Nephron (organoid): ENCODE results near the gene EOGT.

ENCODE experiments used
- H3K27ac Mint-ChIP-seq, 3 experiments: 2 replicates each; pipeline ENCODE4 v1.8.0; 2020; ENCODE audit warnings: mixed read lengths in 3 of 3, mild to moderate bottlenecking in 2 of 3, moderate library complexity in 1 of 3
- H3K27me3 Mint-ChIP-seq: 2 replicates; pipeline ENCODE4 v1.8.0; 2021; ENCODE audit warnings: low read depth, mild to moderate bottlenecking, moderate library complexity, mixed read lengths
- H3K36me3 Mint-ChIP-seq: 2 replicates; pipeline ENCODE4 v1.8.0; 2020; ENCODE audit warnings: low read depth, mixed read lengths
- H3K4me1 Mint-ChIP-seq: 2 replicates; pipeline ENCODE4 v1.8.0; 2020; ENCODE audit warnings: mixed read lengths
- H3K4me3 Mint-ChIP-seq, 3 experiments: 2 replicates each; pipeline ENCODE4 v1.8.0; 2020; ENCODE audit warnings: mild to moderate bottlenecking in 3 of 3, mixed read lengths in 3 of 3, moderate library complexity in 2 of 3
- H3K9me3 Mint-ChIP-seq: 2 replicates; pipeline ENCODE4 v1.8.0; 2020; ENCODE audit warnings: mixed read lengths
- CTCF ChIP-seq, 3 experiments: fragments of 200-600 bp; sonication (generic); IDR thresholded peaks; one replicate each; pipeline ENCODE4 v1.5.0; 2021; ENCODE audit warnings: antibody characterized with exemption in 3 of 3; ENCODE audit not compliant: unreplicated experiment in 3 of 3

The EOGT gene

GRCh38 chr3:69051756-69052471, 38.4 kb upstream of the EOGT start, which contains the start of gene TMF1:
TMF1 (minus strand) TSS chr3:69052333; CDS start chr3:69052086, 247 bp downstream.
- H3K4me1 Mint-ChIP-seq: peaks cover 32% of the 10 kb centered on the region
- H3K36me3 Mint-ChIP-seq: peaks cover 34% of the 10 kb centered on the region
- TF ChIP-seq CTCF (IDR thresholded peaks at IDR 0.05; ENCODE audit: unreplicated experiment in 3 of 3): no peak
- H3K9me3 Mint-ChIP-seq: no peaks in the 10 kb centered on the region
- no peaks in the 10 kb centered on the region for H3K27me3 Mint-ChIP-seq
- H3K27ac Mint-ChIP-seq: peak within 1 kb of the TSS; percentile 90 to 95 (median 93)
- H3K4me3 Mint-ChIP-seq: peak within 1 kb of the TSS; percentile 95 to 98 (median 97)

DNA sequence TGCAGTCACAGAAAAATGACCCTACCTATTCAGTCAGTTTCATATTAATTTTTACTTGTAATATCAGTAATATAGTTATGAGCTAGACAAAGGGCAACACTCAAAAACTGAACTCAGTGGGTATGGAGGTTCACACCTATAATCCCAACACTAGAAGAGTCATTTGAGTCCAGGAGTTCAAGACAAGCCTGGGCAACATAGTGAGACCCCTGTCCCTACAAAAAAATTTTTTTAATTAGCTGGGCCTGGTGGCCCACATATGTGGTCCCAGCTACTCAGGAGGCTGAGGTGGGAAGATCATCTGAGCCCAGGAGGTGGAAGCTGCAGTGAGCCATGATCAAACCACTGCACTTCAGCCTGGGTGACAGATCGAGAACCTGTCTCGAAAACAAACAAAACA, 35.5 kb upstream of the EOGT start:
- Mint-ChIP-seq H3K36me3 (peaks cover 30% of the 10 kb centered on the region), H3K27me3 (no peaks in the 10 kb centered on the region), H3K4me1 (peaks cover 43% of the 10 kb centered on the region), H3K9me3 (no peaks in the 10 kb centered on the region), H3K4me3 (peak overlapping the region in 2 of 3 experiments; percentile 43 to 97), H3K27ac (no peak overlapping the region)
- no peak for TF ChIP-seq CTCF (IDR thresholded peaks at IDR 0.05; ENCODE audit: unreplicated experiment in 3 of 3)

DNA sequence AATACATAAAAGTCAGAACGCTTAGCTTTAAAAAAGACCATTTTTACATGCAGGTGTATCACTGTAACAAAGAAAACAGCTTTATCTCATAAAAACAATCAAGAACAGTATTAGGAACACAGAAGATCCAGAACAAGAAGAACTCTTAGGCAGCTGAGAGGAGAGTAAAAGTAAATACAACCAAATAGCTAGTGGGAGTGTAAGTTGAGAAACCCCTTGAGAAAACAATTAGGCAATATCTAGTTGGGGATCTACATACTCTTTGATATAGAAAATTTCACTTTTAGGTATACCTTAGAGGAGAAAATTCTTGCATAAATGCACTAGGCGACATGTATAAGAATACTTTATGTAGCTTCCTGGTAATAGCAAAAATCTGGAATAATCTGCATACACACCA, 31.1 kb upstream of the EOGT start:
- Mint-ChIP-seq H3K36me3 (peaks cover 58% of the 10 kb centered on the region), H3K4me3 (no peak overlapping the region), H3K4me1 (peaks cover 28% of the 10 kb centered on the region), H3K27ac (no peak overlapping the region), H3K27me3 (no peaks in the 10 kb centered on the region), H3K9me3 (no peaks in the 10 kb centered on the region)
- TF ChIP-seq CTCF (IDR thresholded peaks at IDR 0.05; ENCODE audit: unreplicated experiment in 3 of 3): no peak

DNA sequence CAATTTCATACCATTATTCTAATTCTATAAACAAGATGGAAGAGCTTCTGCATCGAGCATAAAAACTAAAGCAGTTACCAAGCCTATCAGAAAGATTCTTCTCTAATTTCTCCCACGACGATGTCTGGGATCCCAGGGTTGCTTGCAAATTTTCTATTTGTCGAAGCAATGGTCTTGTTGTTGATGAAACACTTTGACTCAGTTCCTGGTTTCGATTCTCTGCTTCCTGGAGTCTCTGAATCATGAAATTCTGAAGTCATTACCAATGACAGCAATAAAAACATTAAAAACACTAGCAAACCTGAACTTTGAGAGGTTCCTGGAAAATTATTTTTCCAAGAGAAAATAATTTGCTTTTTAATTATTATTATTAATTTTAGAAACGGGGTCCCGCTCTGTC, 20.0 kb upstream of the EOGT start:
- H3K27ac Mint-ChIP-seq: no peak overlapping the region
- no peak for TF ChIP-seq CTCF (IDR thresholded peaks at IDR 0.05; ENCODE audit: unreplicated experiment in 3 of 3)
- H3K9me3 Mint-ChIP-seq: no peaks in the 10 kb centered on the region
- H3K27me3 Mint-ChIP-seq: no peaks in the 10 kb centered on the region
- H3K4me3 Mint-ChIP-seq: no peak overlapping the region
- H3K4me1 Mint-ChIP-seq: no peaks in the 10 kb centered on the region
- peaks cover 65% of the 10 kb centered on the region for H3K36me3 Mint-ChIP-seq

GRCh38 chr3:69032737-69033136, 19.3 kb upstream of the EOGT start:
- H3K4me1 Mint-ChIP-seq: no peaks in the 10 kb centered on the region
- peaks cover 64% of the 10 kb centered on the region for H3K36me3 Mint-ChIP-seq
- no peak for TF ChIP-seq CTCF (IDR thresholded peaks at IDR 0.05; ENCODE audit: unreplicated experiment in 3 of 3)
- H3K4me3 Mint-ChIP-seq: no peak overlapping the region
- H3K27me3 Mint-ChIP-seq: no peaks in the 10 kb centered on the region
- no peaks in the 10 kb centered on the region for H3K9me3 Mint-ChIP-seq
- no peak overlapping the region for H3K27ac Mint-ChIP-seq

GRCh38 chr3:69032142-69032541, 18.7 kb upstream of the EOGT start:
- Mint-ChIP-seq H3K4me3 (no peak overlapping the region), H3K4me1 (no peaks in the 10 kb centered on the region), H3K27ac (no peak overlapping the region), H3K27me3 (no peaks in the 10 kb centered on the region), H3K36me3 (peaks cover 66% of the 10 kb centered on the region), H3K9me3 (no peaks in the 10 kb centered on the region)
- TF ChIP-seq CTCF (IDR thresholded peaks at IDR 0.05; ENCODE audit: unreplicated experiment in 3 of 3): no peak
